B cell (primary cell): ENCODE measurements around the gene NR4A1.

Source experiments
- EZH2 ChIP-seq: IDR thresholded peaks from 2 replicates; pipeline ENCODE4 v1.6.1; 2012; ENCODE audit warnings: borderline replicate concordance, low read depth, mild to moderate bottlenecking, moderate library complexity, low read length; ENCODE audit not compliant: insufficient read depth, poor library complexity, severe bottlenecking
- TF ChIP-seq, protein P1 (sequence below): fragments of 200-600 bp; IDR thresholded peaks from one replicate; pipeline ENCODE4 v1.8.0; 2022; ENCODE audit warnings: antibody characterized with exemption, mild to moderate bottlenecking

- no peak for TF ChIP-seq EZH2
- TF ChIP-seq, protein P1, sequence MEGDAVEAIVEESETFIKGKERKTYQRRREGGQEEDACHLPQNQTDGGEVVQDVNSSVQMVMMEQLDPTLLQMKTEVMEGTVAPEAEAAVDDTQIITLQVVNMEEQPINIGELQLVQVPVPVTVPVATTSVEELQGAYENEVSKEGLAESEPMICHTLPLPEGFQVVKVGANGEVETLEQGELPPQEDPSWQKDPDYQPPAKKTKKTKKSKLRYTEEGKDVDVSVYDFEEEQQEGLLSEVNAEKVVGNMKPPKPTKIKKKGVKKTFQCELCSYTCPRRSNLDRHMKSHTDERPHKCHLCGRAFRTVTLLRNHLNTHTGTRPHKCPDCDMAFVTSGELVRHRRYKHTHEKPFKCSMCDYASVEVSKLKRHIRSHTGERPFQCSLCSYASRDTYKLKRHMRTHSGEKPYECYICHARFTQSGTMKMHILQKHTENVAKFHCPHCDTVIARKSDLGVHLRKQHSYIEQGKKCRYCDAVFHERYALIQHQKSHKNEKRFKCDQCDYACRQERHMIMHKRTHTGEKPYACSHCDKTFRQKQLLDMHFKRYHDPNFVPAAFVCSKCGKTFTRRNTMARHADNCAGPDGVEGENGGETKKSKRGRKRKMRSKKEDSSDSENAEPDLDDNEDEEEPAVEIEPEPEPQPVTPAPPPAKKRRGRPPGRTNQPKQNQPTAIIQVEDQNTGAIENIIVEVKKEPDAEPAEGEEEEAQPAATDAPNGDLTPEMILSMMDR = no peak
These were observed 7.6 kb downstream of the NR4A1 start for GRCh38 chr12:52058631-52059361.
